ENCODE results near the gene NOL11. TPM values are rescaled to one million over a fixed set of nuclear protein-coding genes. Genes with fewer than 3 reads are reported as not detected.

Gene NOL11
- total RNA-seq, 1 donor from 2014 or later = 70.6 TPM

GRCh38 chr17:67729903-67730302, 12.2 kb downstream of the NOL11 start:
- peaks cover 5% of the 10 kb centered on the region for H3K4me1 Mint-ChIP-seq
- TF ChIP-seq CTCF (IDR thresholded peaks at IDR 0.05) = no peak
- H3K36me3 Mint-ChIP-seq (ENCODE audit: low read depth) = peaks cover 86% of the 10 kb centered on the region
- ChIA-PET CTCF (interaction anchor here (1.0 kb wide), 1 partner anchor 232 kb away, joined by 3 read pairs; no protein-coding TSS in a partner anchor), POLR2A (no interaction called here)
- no peak overlapping the region for H3K27ac Mint-ChIP-seq
- H3K27me3 Mint-ChIP-seq = no peaks in the 10 kb centered on the region
- intact Hi-C loops (cut with micrococcal nuclease) = no loop called here
- H3K4me3 Mint-ChIP-seq = no peak overlapping the region
- peaks cover 3% of the 10 kb centered on the region for H3K9me3 Mint-ChIP-seq
- DNase-seq (no peak), ATAC-seq (ENCODE audit: low read depth) (no peak)

- DNase-seq = no peak
- ChIA-PET CTCF (no interaction called here), POLR2A (no interaction called here)
- H3K4me3 Mint-ChIP-seq = no peak overlapping the region
- H3K36me3 Mint-ChIP-seq (ENCODE audit: low read depth) = peaks cover 80% of the 10 kb centered on the region
- peaks cover 5% of the 10 kb centered on the region for H3K4me1 Mint-ChIP-seq
- intact Hi-C loops (cut with micrococcal nuclease) = no loop called here
- TF ChIP-seq CTCF (IDR thresholded peaks at IDR 0.05) = no peak
- peaks cover 3% of the 10 kb centered on the region for H3K9me3 Mint-ChIP-seq
- ATAC-seq (ENCODE audit: low read depth) = no peak
- H3K27ac Mint-ChIP-seq = no peak overlapping the region
- no peaks in the 10 kb centered on the region for H3K27me3 Mint-ChIP-seq
Measured at GRCh38 chr17:67730731-67731130, 13.0 kb downstream of the NOL11 start.

- POLR2A ChIA-PET = no interaction called here
- no peak for TF ChIP-seq CTCF (IDR thresholded peaks at IDR 0.05)
- DNase-seq (no peak), ATAC-seq (ENCODE audit: low read depth) (no peak)
- intact Hi-C loops (cut with micrococcal nuclease) = no loop called here
- H3K4me3 Mint-ChIP-seq = no peak overlapping the region
- H3K27ac Mint-ChIP-seq = no peak overlapping the region
- CTCF ChIA-PET = no interaction called here
- peaks cover 3% of the 10 kb centered on the region for H3K9me3 Mint-ChIP-seq
- no peaks in the 10 kb centered on the region for H3K27me3 Mint-ChIP-seq
- H3K4me1 Mint-ChIP-seq = peaks cover 5% of the 10 kb centered on the region
- H3K36me3 Mint-ChIP-seq (ENCODE audit: low read depth) = peaks cover 85% of the 10 kb centered on the region
Measured at GRCh38 chr17:67733449-67733848, 15.7 kb downstream of the NOL11 start.

- intact Hi-C loops (cut with micrococcal nuclease) = no loop called here
- TF ChIP-seq CTCF (IDR thresholded peaks at IDR 0.05) = no peak
- POLR2A ChIA-PET = no interaction called here
- H3K27ac Mint-ChIP-seq = no peak overlapping the region
- peaks cover 5% of the 10 kb centered on the region for H3K4me1 Mint-ChIP-seq
- ATAC-seq (ENCODE audit: low read depth) (no peak), DNase-seq (no peak)
- H3K9me3 Mint-ChIP-seq = no peaks in the 10 kb centered on the region
- no peak overlapping the region for H3K4me3 Mint-ChIP-seq
- H3K27me3 Mint-ChIP-seq = no peaks in the 10 kb centered on the region
- CTCF ChIA-PET = no interaction called here
- peaks cover 80% of the 10 kb centered on the region for H3K36me3 Mint-ChIP-seq (ENCODE audit: low read depth)
Measured at GRCh38 chr17:67737145-67737544, 19.4 kb downstream of the NOL11 start.

- no peak for ATAC-seq (ENCODE audit: low read depth)
- Mint-ChIP-seq H3K9me3 (no peaks in the 10 kb centered on the region), H3K27me3 (no peaks in the 10 kb centered on the region), H3K4me3 (no peak overlapping the region), H3K27ac (no peak overlapping the region), H3K36me3 (ENCODE audit: low read depth) (peaks cover 78% of the 10 kb centered on the region), H3K4me1 (no peaks in the 10 kb centered on the region)
- intact Hi-C loops (cut with micrococcal nuclease) = no loop called here
- ChIA-PET POLR2A (no interaction called here), CTCF (no interaction called here)
- no peak for TF ChIP-seq CTCF (IDR thresholded peaks at IDR 0.05)
- DNase-seq = no peak
Measured at GRCh38 chr17:67742025-67742424, 24.3 kb downstream of the NOL11 start.
